ENCODE results near the gene PANK1.

Gene PANK1

DNA sequence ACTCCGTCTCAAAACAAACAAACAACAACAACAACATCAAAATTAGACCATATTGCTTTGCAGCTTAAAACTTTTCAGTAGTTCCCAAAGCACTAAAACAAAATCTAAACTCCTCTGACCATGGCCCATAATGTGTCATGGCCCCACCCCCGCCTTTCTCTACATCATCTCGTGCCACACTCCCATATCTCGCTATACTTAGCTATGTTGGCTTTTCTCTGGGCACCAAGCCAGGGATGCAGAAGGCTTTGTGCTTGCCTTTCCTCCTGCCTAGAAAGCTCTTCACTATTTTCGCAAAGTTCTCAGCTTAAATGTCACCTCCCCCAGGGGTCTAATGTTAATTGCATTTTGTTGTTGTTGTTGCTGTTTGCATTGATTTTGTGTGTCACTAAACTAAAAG, 94.5 kb downstream of the PANK1 start (continued):
- TF ChIP-seq, protein P1, sequence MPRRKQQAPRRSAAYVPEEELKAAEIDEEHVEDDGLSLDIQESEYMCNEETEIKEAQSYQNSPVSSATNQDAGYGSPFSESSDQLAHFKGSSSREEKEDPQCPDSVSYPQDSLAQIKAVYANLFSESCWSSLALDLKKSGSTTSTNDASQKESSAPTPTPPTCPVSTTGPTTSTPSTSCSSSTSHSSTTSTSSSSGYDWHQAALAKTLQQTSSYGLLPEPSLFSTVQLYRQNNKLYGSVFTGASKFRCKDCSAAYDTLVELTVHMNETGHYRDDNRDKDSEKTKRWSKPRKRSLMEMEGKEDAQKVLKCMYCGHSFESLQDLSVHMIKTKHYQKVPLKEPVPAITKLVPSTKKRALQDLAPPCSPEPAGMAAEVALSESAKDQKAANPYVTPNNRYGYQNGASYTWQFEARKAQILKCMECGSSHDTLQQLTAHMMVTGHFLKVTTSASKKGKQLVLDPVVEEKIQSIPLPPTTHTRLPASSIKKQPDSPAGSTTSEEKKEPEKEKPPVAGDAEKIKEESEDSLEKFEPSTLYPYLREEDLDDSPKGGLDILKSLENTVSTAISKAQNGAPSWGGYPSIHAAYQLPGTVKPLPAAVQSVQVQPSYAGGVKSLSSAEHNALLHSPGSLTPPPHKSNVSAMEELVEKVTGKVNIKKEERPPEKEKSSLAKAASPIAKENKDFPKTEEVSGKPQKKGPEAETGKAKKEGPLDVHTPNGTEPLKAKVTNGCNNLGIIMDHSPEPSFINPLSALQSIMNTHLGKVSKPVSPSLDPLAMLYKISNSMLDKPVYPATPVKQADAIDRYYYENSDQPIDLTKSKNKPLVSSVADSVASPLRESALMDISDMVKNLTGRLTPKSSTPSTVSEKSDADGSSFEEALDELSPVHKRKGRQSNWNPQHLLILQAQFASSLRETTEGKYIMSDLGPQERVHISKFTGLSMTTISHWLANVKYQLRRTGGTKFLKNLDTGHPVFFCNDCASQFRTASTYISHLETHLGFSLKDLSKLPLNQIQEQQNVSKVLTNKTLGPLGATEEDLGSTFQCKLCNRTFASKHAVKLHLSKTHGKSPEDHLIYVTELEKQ (tag by site-specific recombination; IDR thresholded peaks at IDR 0.05; ENCODE audit: borderline replicate concordance): no peak
- TF ChIP-seq ZBTB17 (tag by site-specific recombination; IDR thresholded peaks at IDR 0.05): no peak
- no peak for TF ChIP-seq SCRT1 (tag by site-specific recombination; IDR thresholded peaks at IDR 0.05; ENCODE audit: borderline replicate concordance)
- no peak for TF ChIP-seq IKZF3 (tag by site-specific recombination; IDR thresholded peaks at IDR 0.05)
- TF ChIP-seq ZNF239 (tag by site-specific recombination; IDR thresholded peaks at IDR 0.05): no peak
- TF ChIP-seq, protein P2, sequence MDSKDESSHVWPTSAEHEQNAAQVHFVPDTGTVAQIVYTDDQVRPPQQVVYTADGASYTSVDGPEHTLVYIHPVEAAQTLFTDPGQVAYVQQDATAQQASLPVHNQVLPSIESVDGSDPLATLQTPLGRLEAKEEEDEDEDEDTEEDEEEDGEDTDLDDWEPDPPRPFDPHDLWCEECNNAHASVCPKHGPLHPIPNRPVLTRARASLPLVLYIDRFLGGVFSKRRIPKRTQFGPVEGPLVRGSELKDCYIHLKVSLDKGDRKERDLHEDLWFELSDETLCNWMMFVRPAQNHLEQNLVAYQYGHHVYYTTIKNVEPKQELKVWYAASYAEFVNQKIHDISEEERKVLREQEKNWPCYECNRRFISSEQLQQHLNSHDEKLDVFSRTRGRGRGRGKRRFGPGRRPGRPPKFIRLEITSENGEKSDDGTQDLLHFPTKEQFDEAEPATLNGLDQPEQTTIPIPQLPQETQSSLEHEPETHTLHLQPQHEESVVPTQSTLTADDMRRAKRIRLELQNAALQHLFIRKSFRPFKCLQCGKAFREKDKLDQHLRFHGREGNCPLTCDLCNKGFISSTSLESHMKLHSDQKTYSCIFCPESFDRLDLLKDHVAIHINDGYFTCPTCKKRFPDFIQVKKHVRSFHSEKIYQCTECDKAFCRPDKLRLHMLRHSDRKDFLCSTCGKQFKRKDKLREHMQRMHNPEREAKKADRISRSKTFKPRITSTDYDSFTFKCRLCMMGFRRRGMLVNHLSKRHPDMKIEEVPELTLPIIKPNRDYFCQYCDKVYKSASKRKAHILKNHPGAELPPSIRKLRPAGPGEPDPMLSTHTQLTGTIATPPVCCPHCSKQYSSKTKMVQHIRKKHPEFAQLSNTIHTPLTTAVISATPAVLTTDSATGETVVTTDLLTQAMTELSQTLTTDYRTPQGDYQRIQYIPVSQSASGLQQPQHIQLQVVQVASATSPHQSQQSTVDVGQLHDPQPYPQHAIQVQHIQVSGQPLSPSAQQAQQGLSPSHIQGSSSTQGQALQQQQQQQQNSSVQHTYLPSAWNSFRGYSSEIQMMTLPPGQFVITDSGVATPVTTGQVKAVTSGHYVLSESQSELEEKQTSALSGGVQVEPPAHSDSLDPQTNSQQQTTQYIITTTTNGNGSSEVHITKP (tag by site-specific recombination; IDR thresholded peaks at IDR 0.05): 0 out of 2 replicates have a peak, but pooled peaks have one; percentile 47
- TF ChIP-seq, protein P3, sequence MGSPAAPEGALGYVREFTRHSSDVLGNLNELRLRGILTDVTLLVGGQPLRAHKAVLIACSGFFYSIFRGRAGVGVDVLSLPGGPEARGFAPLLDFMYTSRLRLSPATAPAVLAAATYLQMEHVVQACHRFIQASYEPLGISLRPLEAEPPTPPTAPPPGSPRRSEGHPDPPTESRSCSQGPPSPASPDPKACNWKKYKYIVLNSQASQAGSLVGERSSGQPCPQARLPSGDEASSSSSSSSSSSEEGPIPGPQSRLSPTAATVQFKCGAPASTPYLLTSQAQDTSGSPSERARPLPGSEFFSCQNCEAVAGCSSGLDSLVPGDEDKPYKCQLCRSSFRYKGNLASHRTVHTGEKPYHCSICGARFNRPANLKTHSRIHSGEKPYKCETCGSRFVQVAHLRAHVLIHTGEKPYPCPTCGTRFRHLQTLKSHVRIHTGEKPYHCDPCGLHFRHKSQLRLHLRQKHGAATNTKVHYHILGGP (tag by site-specific recombination; IDR thresholded peaks at IDR 0.05): 0 out of 2 replicates have a peak, but pooled peaks have one; percentile 12
- no peak for TF ChIP-seq ZNF600 (tag by site-specific recombination; IDR thresholded peaks at IDR 0.05)
- TF ChIP-seq SCRT2 (tag by site-specific recombination; IDR thresholded peaks at IDR 0.05): no peak
- no peak for TF ChIP-seq ZFHX2 (tag by site-specific recombination; conservative IDR thresholded peaks at IDR 0.05)
- TF ChIP-seq, protein P4, sequence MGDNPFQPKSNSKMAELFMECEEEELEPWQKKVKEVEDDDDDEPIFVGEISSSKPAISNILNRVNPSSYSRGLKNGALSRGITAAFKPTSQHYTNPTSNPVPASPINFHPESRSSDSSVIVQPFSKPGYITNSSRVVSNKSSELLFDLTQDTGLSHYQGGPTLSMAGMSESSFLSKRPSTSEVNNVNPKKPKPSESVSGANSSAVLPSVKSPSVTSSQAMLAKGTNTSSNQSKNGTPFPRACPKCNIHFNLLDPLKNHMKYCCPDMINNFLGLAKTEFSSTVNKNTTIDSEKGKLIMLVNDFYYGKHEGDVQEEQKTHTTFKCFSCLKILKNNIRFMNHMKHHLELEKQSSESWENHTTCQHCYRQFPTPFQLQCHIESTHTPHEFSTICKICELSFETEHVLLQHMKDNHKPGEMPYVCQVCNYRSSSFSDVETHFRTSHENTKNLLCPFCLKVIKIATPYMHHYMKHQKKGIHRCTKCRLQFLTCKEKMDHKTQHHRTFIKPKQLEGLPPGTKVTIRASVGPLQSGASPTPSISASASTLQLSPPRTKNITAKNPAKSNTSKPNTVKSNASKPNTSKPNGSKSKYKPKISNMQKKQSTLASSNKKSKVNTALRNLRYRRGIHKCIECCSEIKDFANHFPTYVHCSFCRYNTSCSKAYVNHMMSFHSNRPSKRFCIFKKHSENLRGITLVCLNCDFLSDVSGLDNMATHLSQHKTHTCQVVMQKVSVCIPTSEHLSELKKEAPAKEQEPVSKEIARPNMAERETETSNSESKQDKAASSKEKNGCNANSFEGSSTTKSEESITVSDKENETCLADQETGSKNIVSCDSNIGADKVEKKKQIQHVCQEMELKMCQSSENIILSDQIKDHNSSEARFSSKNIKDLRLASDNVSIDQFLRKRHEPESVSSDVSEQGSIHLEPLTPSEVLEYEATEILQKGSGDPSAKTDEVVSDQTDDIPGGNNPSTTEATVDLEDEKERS (tag by site-specific recombination; IDR thresholded peaks at IDR 0.05): no peak
- TF ChIP-seq, protein P5, sequence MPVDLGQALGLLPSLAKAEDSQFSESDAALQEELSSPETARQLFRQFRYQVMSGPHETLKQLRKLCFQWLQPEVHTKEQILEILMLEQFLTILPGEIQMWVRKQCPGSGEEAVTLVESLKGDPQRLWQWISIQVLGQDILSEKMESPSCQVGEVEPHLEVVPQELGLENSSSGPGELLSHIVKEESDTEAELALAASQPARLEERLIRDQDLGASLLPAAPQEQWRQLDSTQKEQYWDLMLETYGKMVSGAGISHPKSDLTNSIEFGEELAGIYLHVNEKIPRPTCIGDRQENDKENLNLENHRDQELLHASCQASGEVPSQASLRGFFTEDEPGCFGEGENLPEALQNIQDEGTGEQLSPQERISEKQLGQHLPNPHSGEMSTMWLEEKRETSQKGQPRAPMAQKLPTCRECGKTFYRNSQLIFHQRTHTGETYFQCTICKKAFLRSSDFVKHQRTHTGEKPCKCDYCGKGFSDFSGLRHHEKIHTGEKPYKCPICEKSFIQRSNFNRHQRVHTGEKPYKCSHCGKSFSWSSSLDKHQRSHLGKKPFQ (tag by site-specific recombination; IDR thresholded peaks at IDR 0.05): no peak
- TF ChIP-seq, protein P6, sequence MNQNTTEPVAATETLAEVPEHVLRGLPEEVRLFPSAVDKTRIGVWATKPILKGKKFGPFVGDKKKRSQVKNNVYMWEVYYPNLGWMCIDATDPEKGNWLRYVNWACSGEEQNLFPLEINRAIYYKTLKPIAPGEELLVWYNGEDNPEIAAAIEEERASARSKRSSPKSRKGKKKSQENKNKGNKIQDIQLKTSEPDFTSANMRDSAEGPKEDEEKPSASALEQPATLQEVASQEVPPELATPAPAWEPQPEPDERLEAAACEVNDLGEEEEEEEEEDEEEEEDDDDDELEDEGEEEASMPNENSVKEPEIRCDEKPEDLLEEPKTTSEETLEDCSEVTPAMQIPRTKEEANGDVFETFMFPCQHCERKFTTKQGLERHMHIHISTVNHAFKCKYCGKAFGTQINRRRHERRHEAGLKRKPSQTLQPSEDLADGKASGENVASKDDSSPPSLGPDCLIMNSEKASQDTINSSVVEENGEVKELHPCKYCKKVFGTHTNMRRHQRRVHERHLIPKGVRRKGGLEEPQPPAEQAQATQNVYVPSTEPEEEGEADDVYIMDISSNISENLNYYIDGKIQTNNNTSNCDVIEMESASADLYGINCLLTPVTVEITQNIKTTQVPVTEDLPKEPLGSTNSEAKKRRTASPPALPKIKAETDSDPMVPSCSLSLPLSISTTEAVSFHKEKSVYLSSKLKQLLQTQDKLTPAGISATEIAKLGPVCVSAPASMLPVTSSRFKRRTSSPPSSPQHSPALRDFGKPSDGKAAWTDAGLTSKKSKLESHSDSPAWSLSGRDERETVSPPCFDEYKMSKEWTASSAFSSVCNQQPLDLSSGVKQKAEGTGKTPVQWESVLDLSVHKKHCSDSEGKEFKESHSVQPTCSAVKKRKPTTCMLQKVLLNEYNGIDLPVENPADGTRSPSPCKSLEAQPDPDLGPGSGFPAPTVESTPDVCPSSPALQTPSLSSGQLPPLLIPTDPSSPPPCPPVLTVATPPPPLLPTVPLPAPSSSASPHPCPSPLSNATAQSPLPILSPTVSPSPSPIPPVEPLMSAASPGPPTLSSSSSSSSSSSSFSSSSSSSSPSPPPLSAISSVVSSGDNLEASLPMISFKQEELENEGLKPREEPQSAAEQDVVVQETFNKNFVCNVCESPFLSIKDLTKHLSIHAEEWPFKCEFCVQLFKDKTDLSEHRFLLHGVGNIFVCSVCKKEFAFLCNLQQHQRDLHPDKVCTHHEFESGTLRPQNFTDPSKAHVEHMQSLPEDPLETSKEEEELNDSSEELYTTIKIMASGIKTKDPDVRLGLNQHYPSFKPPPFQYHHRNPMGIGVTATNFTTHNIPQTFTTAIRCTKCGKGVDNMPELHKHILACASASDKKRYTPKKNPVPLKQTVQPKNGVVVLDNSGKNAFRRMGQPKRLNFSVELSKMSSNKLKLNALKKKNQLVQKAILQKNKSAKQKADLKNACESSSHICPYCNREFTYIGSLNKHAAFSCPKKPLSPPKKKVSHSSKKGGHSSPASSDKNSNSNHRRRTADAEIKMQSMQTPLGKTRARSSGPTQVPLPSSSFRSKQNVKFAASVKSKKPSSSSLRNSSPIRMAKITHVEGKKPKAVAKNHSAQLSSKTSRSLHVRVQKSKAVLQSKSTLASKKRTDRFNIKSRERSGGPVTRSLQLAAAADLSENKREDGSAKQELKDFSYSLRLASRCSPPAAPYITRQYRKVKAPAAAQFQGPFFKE (tag by site-specific recombination; IDR thresholded peaks at IDR 0.05; ENCODE audit: borderline replicate concordance): no peak
- no peak for TF ChIP-seq HOXD13 (CRISPR knock-in tag; IDR thresholded peaks at IDR 0.05; ENCODE audit: borderline replicate concordance)
- no peak for TF ChIP-seq ZNF621 (tag by site-specific recombination; IDR thresholded peaks at IDR 0.05)
- 0 out of 2 replicates have a peak, but pooled peaks have one; percentile 19 for TF ChIP-seq GLI4 (tag by site-specific recombination; IDR thresholded peaks at IDR 0.05)
- TF ChIP-seq, protein P7, sequence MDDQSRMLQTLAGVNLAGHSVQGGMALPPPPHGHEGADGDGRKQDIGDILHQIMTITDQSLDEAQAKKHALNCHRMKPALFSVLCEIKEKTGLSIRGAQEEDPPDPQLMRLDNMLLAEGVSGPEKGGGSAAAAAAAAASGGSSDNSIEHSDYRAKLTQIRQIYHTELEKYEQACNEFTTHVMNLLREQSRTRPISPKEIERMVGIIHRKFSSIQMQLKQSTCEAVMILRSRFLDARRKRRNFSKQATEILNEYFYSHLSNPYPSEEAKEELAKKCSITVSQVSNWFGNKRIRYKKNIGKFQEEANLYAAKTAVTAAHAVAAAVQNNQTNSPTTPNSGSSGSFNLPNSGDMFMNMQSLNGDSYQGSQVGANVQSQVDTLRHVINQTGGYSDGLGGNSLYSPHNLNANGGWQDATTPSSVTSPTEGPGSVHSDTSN (CRISPR knock-in tag; IDR thresholded peaks at IDR 0.05): no peak

Measured in HEK293 (cell line).